HG02943 (cell line): ENCODE data around the gene NUCKS1.
"Not testable (repeated sequence)": the region's sequence is repeated elsewhere in the genome, so short reads cannot be mapped to it uniquely, and the experiment has no call there.

Experiments
- ATAC-seq: cut with Tn5 transposase; IDR thresholded peaks from one replicate; pipeline ENCODE4 v1.9.1; 2021; ENCODE audit warnings: mild to moderate bottlenecking, low read depth, moderate library complexity; ENCODE audit not compliant: unreplicated experiment

Gene NUCKS1

GRCh38 chr1:205739348-205740160 is 10.4 kb downstream of the NUCKS1 start:
- no peak for ATAC-seq

- ATAC-seq, result no peak
Observed at GRCh38 chr1:205735218-205735617, 14.8 kb downstream of the NUCKS1 start.

GRCh38 chr1:205733438-205734175 is 16.4 kb downstream of the NUCKS1 start:
- ATAC-seq, result no peak

GRCh38 chr1:205729945-205730610 is 19.9 kb downstream of the NUCKS1 start:
- no peak for ATAC-seq

GRCh38 chr1:205726619-205727125 is 23.3 kb downstream of the NUCKS1 start:
- ATAC-seq, result no peak

GRCh38 chr1:205725514-205725913 is 24.5 kb downstream of the NUCKS1 start:
- ATAC-seq, result no peak

- not testable (repeated sequence) for ATAC-seq
Observed at GRCh38 chr1:205720740-205721139, 29.2 kb downstream of the NUCKS1 start.

GRCh38 chr1:205719762-205720161 is 30.2 kb downstream of the NUCKS1 start:
- ATAC-seq, result no peak

GRCh38 chr1:205719015-205719414 is 31.0 kb downstream of the NUCKS1 start:
- ATAC-seq, result no peak

- no peak for ATAC-seq
Observed at GRCh38 chr1:205716371-205717132, 33.4 kb downstream of the NUCKS1 start.

- no peak for ATAC-seq
Observed at GRCh38 chr1:205715628-205716027, 34.4 kb downstream of the NUCKS1 start.

- ATAC-seq, result no peak
Observed at GRCh38 chr1:205714906-205715246, 35.1 kb downstream of the NUCKS1 start.

GRCh38 chr1:205714190-205714905 is 35.6 kb downstream of the NUCKS1 start:
- no peak for ATAC-seq

- no peak for ATAC-seq
Observed at GRCh38 chr1:205711105-205712048, 38.6 kb downstream of the NUCKS1 start.

GRCh38 chr1:205710201-205711062 is 39.5 kb downstream of the NUCKS1 start:
- no peak for ATAC-seq

- no peak for ATAC-seq
Observed at GRCh38 chr1:205709640-205710039, 40.3 kb downstream of the NUCKS1 start.

- no peak for ATAC-seq
Observed at GRCh38 chr1:205709059-205709398, 41.0 kb downstream of the NUCKS1 start.
